Mucosa of descending colon (tissue), 3 donors: ENCODE data around the gene RBM22. TPM values are rescaled to one million over a fixed set of nuclear protein-coding genes. Genes with fewer than 3 reads are reported as not detected.

ENCODE experiments used
- ATAC-seq: fragments of 200-7000 bp; cut with Tn5 transposase; one replicate; pipeline ENCODE4 v1.9.1; 2020; ENCODE audit warnings: mild to moderate bottlenecking, moderate library complexity
- DNase-seq, 3 donors: peaks; one replicate each; pipeline ENCODE4 v3.0.0-alpha.2; 2020
- H3K36me3 ChIP-seq: fragments of 200-600 bp; one replicate; pipeline ENCODE4 v1.8.0; 2021; ENCODE audit warnings: low read depth, mild to moderate bottlenecking
- H3K4me1 ChIP-seq: fragments of 200-600 bp; one replicate; pipeline ENCODE4 v1.8.0; 2021; ENCODE audit warnings: low read depth, mild to moderate bottlenecking
- H3K4me3 ChIP-seq: fragments of 200-600 bp; one replicate; pipeline ENCODE4 v1.8.0; 2021; ENCODE audit warnings: mild to moderate bottlenecking
- H3K9me3 ChIP-seq: fragments of 200-600 bp; one replicate; pipeline ENCODE4 v1.8.0; 2021; ENCODE audit warnings: mild to moderate bottlenecking
- intact Hi-C, 2 donors: fragments of 100-400 bp; cut with DNase I in 1 of 2; cut with micrococcal nuclease in 1 of 2; formaldehyde crosslinking; loops; one replicate each; pipeline versions ENCODE4 v1.11.0 to v1.11.1; 2022; cut with DNase I, micrococcal nuclease
- total RNA-seq, 3 donors: library from RNA; stranded (reverse); fragmentation: NEBNext Ultra II Directional in 2 of 3; extraction: Animal tissue kit (Norgen Biotek cat#: 25700) in 2 of 3; gene quantifications; one replicate each; pipeline versions ENCODE4 v1.2.1 to v1.2.4, GENCODE V29; 2021 to 2023
- TF ChIP-seq, protein P1 (sequence below): fragments of 200-600 bp; IDR thresholded peaks from one replicate; pipeline ENCODE4 v1.8.0; 2022; ENCODE audit warnings: antibody characterized with exemption, mild to moderate bottlenecking
- donor health status: DM: no; HTN: no; CAD: no; lungs with moderate emphysema.
- donor health status: DM: no; HTN: no; CAD: no.
- donor health status: DM: no; HTN: yes; CAD: no.

RBM22 gene
- total RNA-seq, 3 donors from 2014 or later: 41.0 to 45.1 (median 44.2) TPM

DNA sequence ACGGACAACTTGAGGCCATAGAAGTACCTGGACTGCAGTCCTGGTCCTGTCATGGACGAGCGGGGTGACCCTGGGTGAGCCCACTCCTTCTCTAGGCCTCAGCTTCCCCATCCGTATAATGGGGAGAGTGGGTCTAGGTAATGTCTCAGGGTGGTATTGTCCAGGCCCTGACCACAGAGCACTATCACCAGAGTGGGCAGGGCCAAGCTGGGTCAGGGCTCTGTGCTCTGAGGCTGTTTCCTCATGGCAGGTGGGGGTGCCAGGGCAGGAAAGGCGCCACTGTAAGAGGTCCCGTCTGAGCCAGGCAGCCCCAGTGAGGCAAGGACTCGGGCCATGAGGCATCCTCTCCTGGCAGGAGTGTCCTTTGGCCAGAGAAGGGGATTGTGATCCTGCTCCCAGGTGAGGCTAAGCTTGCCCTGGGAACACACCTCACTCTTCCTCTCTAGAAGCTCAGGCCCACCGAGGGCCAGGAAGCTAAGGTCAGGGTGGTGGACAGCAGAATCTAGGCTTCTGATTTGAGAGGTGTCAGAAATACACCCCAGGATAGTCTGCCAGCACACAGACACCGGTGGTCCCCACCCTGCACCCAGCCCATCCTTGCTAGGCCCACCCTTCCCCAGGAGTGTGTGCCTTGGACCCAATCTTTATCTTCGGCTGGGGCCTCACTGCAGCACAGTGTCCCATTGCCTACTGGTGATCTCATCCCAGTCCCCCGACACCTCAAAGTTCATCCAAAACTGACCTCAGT, 41.3 kb downstream of the RBM22 start:
- TF ChIP-seq, protein P1, sequence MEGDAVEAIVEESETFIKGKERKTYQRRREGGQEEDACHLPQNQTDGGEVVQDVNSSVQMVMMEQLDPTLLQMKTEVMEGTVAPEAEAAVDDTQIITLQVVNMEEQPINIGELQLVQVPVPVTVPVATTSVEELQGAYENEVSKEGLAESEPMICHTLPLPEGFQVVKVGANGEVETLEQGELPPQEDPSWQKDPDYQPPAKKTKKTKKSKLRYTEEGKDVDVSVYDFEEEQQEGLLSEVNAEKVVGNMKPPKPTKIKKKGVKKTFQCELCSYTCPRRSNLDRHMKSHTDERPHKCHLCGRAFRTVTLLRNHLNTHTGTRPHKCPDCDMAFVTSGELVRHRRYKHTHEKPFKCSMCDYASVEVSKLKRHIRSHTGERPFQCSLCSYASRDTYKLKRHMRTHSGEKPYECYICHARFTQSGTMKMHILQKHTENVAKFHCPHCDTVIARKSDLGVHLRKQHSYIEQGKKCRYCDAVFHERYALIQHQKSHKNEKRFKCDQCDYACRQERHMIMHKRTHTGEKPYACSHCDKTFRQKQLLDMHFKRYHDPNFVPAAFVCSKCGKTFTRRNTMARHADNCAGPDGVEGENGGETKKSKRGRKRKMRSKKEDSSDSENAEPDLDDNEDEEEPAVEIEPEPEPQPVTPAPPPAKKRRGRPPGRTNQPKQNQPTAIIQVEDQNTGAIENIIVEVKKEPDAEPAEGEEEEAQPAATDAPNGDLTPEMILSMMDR: no peak
- DNase-seq (no peak), ATAC-seq (no peak)
- H3K4me3 ChIP-seq: no peak overlapping the region
- H3K36me3 ChIP-seq: no peaks in the 10 kb centered on the region
- intact Hi-C loops: loop anchor here in 1 of 2 donors (5.0 kb wide), 1 partner anchor 102 kb away; no protein-coding TSS in a partner anchor
- no peaks in the 10 kb centered on the region for H3K9me3 ChIP-seq
- H3K4me1 ChIP-seq: no peaks in the 10 kb centered on the region

DNA sequence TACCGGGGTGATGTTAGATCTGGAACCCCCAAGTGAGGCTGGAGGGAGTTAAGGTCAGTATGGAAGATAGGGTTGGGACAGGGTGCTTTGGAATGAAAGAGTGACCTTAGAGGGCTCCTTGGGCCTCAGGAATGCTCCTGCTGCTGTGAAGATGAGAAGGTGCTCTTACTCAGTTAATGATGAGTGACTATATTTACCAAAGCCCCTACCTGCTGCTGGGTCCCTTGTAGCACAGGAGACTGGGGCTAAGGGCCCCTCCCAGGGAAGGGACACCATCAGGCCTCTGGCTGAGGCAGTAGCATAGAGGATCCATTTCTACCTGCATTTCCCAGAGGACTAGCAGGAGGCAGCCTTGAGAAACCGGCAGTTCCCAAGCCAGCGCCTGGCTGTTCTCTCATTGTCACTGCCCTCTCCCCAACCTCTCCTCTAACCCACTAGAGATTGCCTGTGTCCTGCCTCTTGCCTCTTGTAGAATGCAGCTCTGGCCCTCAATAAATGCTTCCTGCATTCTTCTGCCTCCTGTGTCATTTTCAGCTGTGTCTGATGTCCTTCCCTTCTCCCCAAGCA, 42.1 kb downstream of the RBM22 start:
- Histone ChIP-seq H3K36me3 (no peaks in the 10 kb centered on the region), H3K9me3 (no peaks in the 10 kb centered on the region), H3K4me1 (no peaks in the 10 kb centered on the region), H3K4me3 (no peak overlapping the region)
- TF ChIP-seq, protein P1: no peak
- intact Hi-C loops: loop anchor here in 1 of 2 donors (5.0 kb wide), 1 partner anchor 101 kb away; no protein-coding TSS in a partner anchor
- no peak for DNase-seq
- no peak for ATAC-seq

DNA sequence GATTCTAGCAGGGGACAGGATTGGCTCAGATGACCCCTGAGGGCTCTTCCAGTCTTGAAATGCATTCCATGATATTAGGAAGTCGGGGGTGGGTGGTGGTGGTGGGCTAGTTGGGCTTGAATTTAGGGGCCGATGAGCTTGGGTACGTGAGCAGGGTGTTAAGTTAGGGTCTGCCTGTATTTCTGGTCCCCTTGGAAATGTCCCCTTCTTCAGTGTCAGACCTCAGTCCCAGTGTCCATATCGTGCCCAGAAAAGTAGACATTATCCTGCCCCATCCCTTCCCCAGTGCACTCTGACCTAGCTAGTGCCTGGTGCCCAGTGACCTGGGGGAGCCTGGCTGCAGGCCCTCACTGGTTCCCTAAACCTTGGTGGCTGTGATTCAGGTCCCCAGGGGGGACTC, 42.7 kb downstream of the RBM22 start:
- no peak overlapping the region for H3K4me3 ChIP-seq
- no peaks in the 10 kb centered on the region for H3K9me3 ChIP-seq
- ATAC-seq: no peak
- H3K36me3 ChIP-seq: no peaks in the 10 kb centered on the region
- intact Hi-C loops: loop anchor here in 1 of 2 donors (5.0 kb wide), 1 partner anchor 101 kb away; no protein-coding TSS in a partner anchor
- DNase-seq: no peak
- TF ChIP-seq, protein P1: no peak
- H3K4me1 ChIP-seq: no peaks in the 10 kb centered on the region

DNA sequence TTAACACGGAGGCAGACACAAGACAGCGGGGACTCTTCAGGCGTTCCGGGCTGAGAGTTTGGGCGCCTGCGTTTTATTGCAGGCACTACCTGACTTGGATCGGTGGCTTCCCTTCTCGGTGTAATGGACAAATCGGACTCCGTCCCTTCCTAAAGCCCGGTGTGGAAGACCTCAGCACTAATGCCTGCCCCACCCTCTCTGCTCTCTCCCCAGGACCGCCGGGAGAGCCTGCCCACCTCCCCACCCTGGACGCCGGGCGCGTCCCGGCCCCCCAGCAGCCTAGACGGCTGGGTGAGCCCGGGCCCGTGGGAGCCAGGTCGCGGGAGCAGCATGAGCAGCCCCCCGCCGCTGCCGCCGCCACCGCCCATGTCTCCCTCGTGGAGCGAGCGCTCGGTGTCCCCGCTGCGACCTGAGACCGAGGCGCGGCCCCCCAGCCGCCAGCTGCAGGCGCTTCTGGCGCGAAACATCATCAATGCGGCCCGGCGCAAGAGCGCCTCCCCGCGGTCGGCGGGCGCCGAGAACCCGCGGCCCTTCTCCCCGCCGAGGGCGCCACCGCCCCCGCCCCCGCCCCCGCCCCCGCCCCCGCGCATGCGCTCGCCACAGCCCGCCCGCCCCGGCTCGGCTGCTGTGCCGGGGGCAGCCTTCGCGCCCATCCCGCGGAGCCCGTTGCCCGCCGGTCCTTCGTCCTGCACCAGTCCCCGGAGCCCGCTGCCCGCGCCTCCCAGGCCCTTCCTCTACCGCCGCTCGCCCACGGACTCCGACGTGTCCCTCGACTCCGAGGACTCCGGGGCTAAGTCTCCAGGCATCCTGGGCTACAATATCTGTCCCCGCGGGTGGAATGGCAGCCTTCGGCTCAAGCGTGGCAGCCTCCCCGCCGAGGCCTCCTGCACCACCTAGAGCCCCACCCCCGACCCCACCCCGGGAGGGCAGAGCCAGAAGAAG, 44.4 kb downstream of the RBM22 start:
- intact Hi-C loops: loop anchor here (2.0 to 5.0 kb wide), 2 partner anchors 94 to 99 kb away; no protein-coding TSS in a partner anchor
- Histone ChIP-seq H3K36me3 (no peaks in the 10 kb centered on the region), H3K9me3 (no peaks in the 10 kb centered on the region), H3K4me1 (no peaks in the 10 kb centered on the region), H3K4me3 (no peak overlapping the region)
- TF ChIP-seq, protein P1: peak; percentile 86
- ATAC-seq (peak; percentile 90), DNase-seq (peak; percentile 79 to 89 (median 79))

DNA sequence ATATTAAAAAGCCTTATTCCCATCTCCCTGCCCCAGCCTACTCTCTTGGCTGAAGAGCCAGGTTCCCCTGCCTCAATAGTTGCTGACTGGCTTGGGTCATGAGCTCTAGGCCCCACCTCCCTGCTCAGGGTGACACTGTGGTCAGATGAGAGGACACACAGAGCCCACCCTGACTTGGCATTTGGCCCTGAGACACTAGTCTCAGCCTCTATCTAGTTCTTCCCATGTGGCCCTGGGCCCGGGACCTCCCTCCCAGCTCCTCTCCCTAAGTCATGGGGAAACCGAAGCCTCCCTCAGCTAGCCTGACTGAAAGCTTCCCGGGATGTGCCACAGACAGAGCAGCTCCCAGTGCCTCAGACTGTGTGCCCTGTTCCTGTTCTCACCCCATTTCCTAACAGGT, 45.6 kb downstream of the RBM22 start:
- Histone ChIP-seq H3K36me3 (no peaks in the 10 kb centered on the region), H3K9me3 (no peaks in the 10 kb centered on the region), H3K4me1 (no peaks in the 10 kb centered on the region), H3K4me3 (no peak overlapping the region)
- TF ChIP-seq, protein P1: no peak
- intact Hi-C loops: loop anchor here in 1 of 2 donors (5.0 kb wide), 1 partner anchor 98 kb away; no protein-coding TSS in a partner anchor
- no peak for ATAC-seq
- DNase-seq: no peak
